ENCODE results near the gene PPM1G. TPM values are rescaled to one million over a fixed set of nuclear protein-coding genes. Genes with fewer than 3 reads are reported as not detected.
A peak's percentile ranks its signal among the peaks of the same experiment; 100 is the strongest.

PPM1G gene
- polyA plus RNA-seq, 1 of the 3 experiments (the other 2 are of a cell fraction) = 113 TPM

DNA sequence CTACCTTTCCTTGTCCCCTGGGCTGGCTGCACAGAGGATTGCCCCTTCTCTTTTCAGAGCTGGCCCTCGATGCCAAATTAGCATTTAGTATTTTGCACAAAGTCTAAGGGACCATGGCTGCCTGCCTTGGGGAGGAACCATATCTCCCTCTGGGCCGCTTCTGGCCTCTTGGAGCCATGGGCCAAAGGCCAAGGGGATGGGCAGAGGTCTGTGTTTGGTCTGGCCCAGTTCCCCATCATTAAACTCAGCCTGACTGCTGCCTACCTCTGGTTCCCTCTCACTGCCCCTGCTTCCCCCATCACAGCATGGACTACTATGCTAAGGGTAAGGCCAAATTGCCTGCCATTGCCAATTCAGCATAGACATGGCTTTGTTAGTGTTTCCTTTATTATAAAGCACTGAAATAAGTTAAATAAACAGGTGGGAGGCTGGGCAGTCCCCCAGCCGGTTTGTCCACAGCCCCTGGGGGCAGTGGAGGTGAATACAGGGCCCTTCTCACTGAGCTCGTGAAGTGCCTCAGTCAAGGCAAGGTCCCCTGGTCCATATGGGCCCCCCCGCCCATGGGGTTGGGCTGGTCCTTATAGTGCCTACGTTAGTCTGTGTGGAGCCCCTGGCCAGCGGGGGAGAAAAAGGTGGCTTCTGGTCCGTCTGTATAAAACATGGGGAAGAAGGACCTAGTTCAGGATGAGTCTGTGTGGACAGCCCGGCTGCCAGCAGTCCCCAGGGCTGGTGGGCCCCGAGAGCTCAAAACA is 32.3 kb downstream of the PPM1G start:
- Histone ChIP-seq H3F3A (replicated peaks; ENCODE audit: insufficient read depth) (peaks cover 20% of the 10 kb centered on the region), H3K4me1 (ENCODE audit: control insufficient read depth in 1 of 2, insufficient read depth in 2 of 2, low read depth in 1 of 2, low read length in 1 of 2) (peaks cover 20 to 59% of the 10 kb centered on the region in 2 experiments; a peak in 3 of 4 replicates), H3K36me3 (replicated peaks in 1 of 2; ENCODE audit: control insufficient read depth in 1 of 2, insufficient read depth in 2 of 2, low read length in 1 of 2) (peaks cover 52 to 82% of the 10 kb centered on the region in 2 experiments), H3K27me3 (ENCODE audit: insufficient read depth) (no peaks in the 10 kb centered on the region), H3K79me2 (ENCODE audit: insufficient read depth) (peaks cover 60% of the 10 kb centered on the region), H4K20me1 (ENCODE audit: insufficient read depth) (peaks cover 4% of the 10 kb centered on the region), H3K4me2 (no peak overlapping the region), H3K9ac (no peak overlapping the region), H2AFZ (ENCODE audit: low read depth) (no peak overlapping the region), H3K27ac (ENCODE audit: low read depth in 2 of 2, low read length in 1 of 2) (0 out of 4 replicates have a peak overlapping the region, but pooled peaks of 1 of the 2 experiments have one; percentile 39), H3K9me3 (no peaks in the 10 kb centered on the region), H3K9me2 (no peaks in the 10 kb centered on the region), H3K4me3 (ENCODE audit: low read depth in 2 of 2, low read length in 1 of 2) (no peak overlapping the region)
- 82% methylated on average over 10 of the region's 10 CpGs for WGBS (ENCODE audit: low lambda C conversion rate)
- ChIA-PET POLR2A (interaction anchor here (1.2 kb wide), 1 partner anchor 20 kb away, joined by 5 read pairs; the partner anchor contains the start of gene GTF3C2), CTCF (interaction anchor here (5.7 kb wide), 1 partner anchor 31 kb away, joined by 28 read pairs; the partner anchor contains the start of gene PPM1G)
- TF ChIP-seq RFX5 (IDR thresholded peaks at IDR 0.05; ENCODE audit: low read length) (no peak), IRF3 (IDR thresholded peaks at IDR 0.05; ENCODE audit: low read depth, low read length) (no peak), RXRA (IDR thresholded peaks at IDR 0.05; ENCODE audit: borderline replicate concordance, low read depth) (no peak), JUND (IDR thresholded peaks at IDR 0.05) (peak; percentile 2; the same call in 1 of the 2 replicates), POLR2AphosphoS5 (IDR thresholded peaks at IDR 0.05; ENCODE audit: low read depth, low read length) (peak; percentile 67), FOSL2 (IDR thresholded peaks at IDR 0.05; ENCODE audit: borderline replicate concordance, low read depth) (no peak)
- TF ChIP-seq, protein P1, sequence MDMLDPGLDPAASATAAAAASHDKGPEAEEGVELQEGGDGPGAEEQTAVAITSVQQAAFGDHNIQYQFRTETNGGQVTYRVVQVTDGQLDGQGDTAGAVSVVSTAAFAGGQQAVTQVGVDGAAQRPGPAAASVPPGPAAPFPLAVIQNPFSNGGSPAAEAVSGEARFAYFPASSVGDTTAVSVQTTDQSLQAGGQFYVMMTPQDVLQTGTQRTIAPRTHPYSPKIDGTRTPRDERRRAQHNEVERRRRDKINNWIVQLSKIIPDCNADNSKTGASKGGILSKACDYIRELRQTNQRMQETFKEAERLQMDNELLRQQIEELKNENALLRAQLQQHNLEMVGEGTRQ (IDR thresholded peaks at IDR 0.05; ENCODE audit: borderline replicate concordance, low read depth, low read length) = no peak
- DNase-seq = no peak

- H3K27ac ChIP-seq (ENCODE audit: low read depth in 2 of 2, low read length in 1 of 2) = peak overlapping the region in 1 of 2 experiments; percentile 39; a peak in 1 of 4 replicates
- peaks cover 14% of the 10 kb centered on the region for H3F3A ChIP-seq (replicated peaks; ENCODE audit: insufficient read depth)
- H3K9me2 ChIP-seq = no peaks in the 10 kb centered on the region
- no peaks in the 10 kb centered on the region for H3K9me3 ChIP-seq
- no peaks in the 10 kb centered on the region for H3K27me3 ChIP-seq (ENCODE audit: insufficient read depth)
- no peak overlapping the region for H3K4me3 ChIP-seq (ENCODE audit: low read depth in 2 of 2, low read length in 1 of 2)
- 88% methylated on average over 15 of the region's 16 CpGs for WGBS (ENCODE audit: low lambda C conversion rate)
- peaks cover 25 to 58% of the 10 kb centered on the region in 2 experiments; a peak in 3 of 4 replicates for H3K4me1 ChIP-seq (ENCODE audit: control insufficient read depth in 1 of 2, insufficient read depth in 2 of 2, low read depth in 1 of 2, low read length in 1 of 2)
- no peak for DNase-seq
- POLR2A ChIA-PET = interaction anchor here (1.1 to 2.3 kb wide), 3 partner anchors 19 to 52 kb away, joined by 4 to 7 read pairs (median 5); partner anchors contain the start of genes GTF3C2 and NRBP1
- H3K36me3 ChIP-seq (replicated peaks in 1 of 2; ENCODE audit: control insufficient read depth in 1 of 2, insufficient read depth in 2 of 2, low read length in 1 of 2) = peaks cover 45 to 75% of the 10 kb centered on the region in 2 experiments
- no peak overlapping the region for H2AFZ ChIP-seq (ENCODE audit: low read depth)
- H3K9ac ChIP-seq = no peak overlapping the region
- CTCF ChIA-PET = interaction anchor here (1.1 to 5.7 kb wide), 2 partner anchors 32 to 289 kb away, joined by 3 to 28 read pairs; partner anchors contain the start of gene PPM1G
- peaks cover 4% of the 10 kb centered on the region for H4K20me1 ChIP-seq (ENCODE audit: insufficient read depth)
- peaks cover 67% of the 10 kb centered on the region for H3K79me2 ChIP-seq (ENCODE audit: insufficient read depth)
- no peak overlapping the region for H3K4me2 ChIP-seq
- no peak for TF ChIP-seq FOXJ3 (CRISPR knock-in tag; IDR thresholded peaks at IDR 0.05)
- no peak for TF ChIP-seq MXI1 (IDR thresholded peaks at IDR 0.05; ENCODE audit: low read depth, low read length)
- no peak for TF ChIP-seq GATA2 (CRISPR knock-in tag; IDR thresholded peaks at IDR 0.05)
- 0 out of 2 replicates have a peak, but pooled peaks have one; percentile 5 for TF ChIP-seq JUND (IDR thresholded peaks at IDR 0.05)
- no peak for TF ChIP-seq RCOR1 (IDR thresholded peaks at IDR 0.05; ENCODE audit: low read length)
- no peak for TF ChIP-seq EZH2phosphoT487 (IDR thresholded peaks at IDR 0.05; ENCODE audit: borderline replicate concordance, low read depth)
- TF ChIP-seq, protein P2, sequence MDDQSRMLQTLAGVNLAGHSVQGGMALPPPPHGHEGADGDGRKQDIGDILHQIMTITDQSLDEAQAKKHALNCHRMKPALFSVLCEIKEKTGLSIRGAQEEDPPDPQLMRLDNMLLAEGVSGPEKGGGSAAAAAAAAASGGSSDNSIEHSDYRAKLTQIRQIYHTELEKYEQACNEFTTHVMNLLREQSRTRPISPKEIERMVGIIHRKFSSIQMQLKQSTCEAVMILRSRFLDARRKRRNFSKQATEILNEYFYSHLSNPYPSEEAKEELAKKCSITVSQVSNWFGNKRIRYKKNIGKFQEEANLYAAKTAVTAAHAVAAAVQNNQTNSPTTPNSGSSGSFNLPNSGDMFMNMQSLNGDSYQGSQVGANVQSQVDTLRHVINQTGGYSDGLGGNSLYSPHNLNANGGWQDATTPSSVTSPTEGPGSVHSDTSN (IDR thresholded peaks at IDR 0.05) = 0 out of 2 replicates have a peak, but pooled peaks have one; percentile 3
- TF ChIP-seq NRF1 (IDR thresholded peaks at IDR 0.05; ENCODE audit: low read depth, low read length) = no peak
- TF ChIP-seq CHD2 (IDR thresholded peaks at IDR 0.05; ENCODE audit: low read length, partially characterized antibody) = no peak
- no peak for TF ChIP-seq USF1 (IDR thresholded peaks at IDR 0.05; ENCODE audit: borderline replicate concordance, low read depth)
- TF ChIP-seq, protein P1 (IDR thresholded peaks at IDR 0.05; ENCODE audit: borderline replicate concordance, low read depth, low read length) = no peak
- no peak for TF ChIP-seq ELF1 (IDR thresholded peaks at IDR 0.05)
- no peak for TF ChIP-seq RXRA (IDR thresholded peaks at IDR 0.05; ENCODE audit: borderline replicate concordance, low read depth)
Observed at GRCh38 chr2:27376151-27376865, 33.1 kb downstream of the PPM1G start.
